Sigmoid colon (tissue), 7 donors: ENCODE measurements around the gene PRR27. TPM values are rescaled to one million over a fixed set of nuclear protein-coding genes. Genes with fewer than 3 reads are reported as not detected.

Source experiments
- DNase-seq: peaks from one replicate; pipeline ENCODE4 v3.0.0-alpha.2; 2019
- H3K27ac ChIP-seq, 4 donors: fragments of 200-600 bp; sonication (generic); one replicate each; pipeline ENCODE4 v1.5.1; 2016 to 2019; ENCODE audit warnings: mild to moderate bottlenecking in 1 of 4
- H3K27me3 ChIP-seq, 3 donors: fragments of 200-600 bp; sonication (generic); one replicate each; pipeline ENCODE4 v1.5.1; 2019; ENCODE audit warnings: mild to moderate bottlenecking in 1 of 3
- H3K36me3 ChIP-seq, 4 donors: fragments of 200-600 bp; sonication (generic); one replicate each; pipeline ENCODE4 v1.5.1; 2016 to 2019
- H3K4me1 ChIP-seq, 4 donors: fragments of 200-600 bp; sonication (generic); one replicate each; pipeline ENCODE4 v1.5.1; 2017 to 2019
- H3K4me3 ChIP-seq, 4 donors: fragments of 200-600 bp; sonication (generic); one replicate each; pipeline ENCODE4 v1.5.1; 2017 to 2019; ENCODE audit warnings: mild to moderate bottlenecking in 2 of 4, moderate library complexity in 1 of 4
- H3K9me3 ChIP-seq, 4 donors: fragments of 200-600 bp in 3 of 4; sonication (generic) in 3 of 4; one replicate each; pipeline versions ENCODE4 v1.5.1 to v1.6.1; 2013 to 2019
- EP300 ChIP-seq, 4 donors: sonication (generic); formaldehyde crosslinking; IDR thresholded peaks; one replicate each; pipeline ENCODE4 v1.6.1; 2017; ENCODE audit warnings: antibody characterized with exemption in 4 of 4
- POLR2A ChIP-seq, 2 donors: fragments of 450-650 bp; IDR thresholded peaks; one replicate each; pipeline ENCODE4 v1.6.1; 2016; ENCODE audit warnings: antibody characterized with exemption in 2 of 2, mild to moderate bottlenecking in 2 of 2, moderate library complexity in 2 of 2
- POLR2AphosphoS5 ChIP-seq, 4 donors: sonication (generic); formaldehyde crosslinking; IDR thresholded peaks; one replicate each; pipeline ENCODE4 v1.6.1; 2017; ENCODE audit warnings: antibody characterized with exemption in 4 of 4
- WGBS, 2 donors: extraction: QIAGEN DNeasy Blood & Tissue Kit; methylation state at CpG; one replicate each; pipeline ENCODE4 v1.1.7; 2013; 5-methylcytosine and 5-hydroxymethylcytosine counted together
- intact Hi-C: fragments of 100-400 bp; cut with DNase I; formaldehyde crosslinking; loops from one replicate; pipeline ENCODE4 v1.15.1; 2023
- polyA plus RNA-seq, 3 donors: library from polyadenylated mRNA; stranded (reverse); fragments of 200-250 nt; gene quantifications; one replicate each; pipeline ENCODE4 v1.2.3, GENCODE V29; 2013
- total RNA-seq, 4 donors: library from RNA; depleted of rRNA; stranded (reverse); fragments of >200 nt; gene quantifications; one replicate each; pipeline ENCODE4 v1.1.0, GENCODE V29; 2016
- TF ChIP-seq, protein P1 (sequence below), 4 experiments: fragments of 450-650 bp in 3 of 4; fragments of 200-600 bp in 1 of 4; IDR thresholded peaks; one replicate each; pipeline ENCODE4 v1.5.1; 2016 to 2019; ENCODE audit warnings: antibody characterized with exemption in 4 of 4, mild to moderate bottlenecking in 3 of 4, moderate library complexity in 2 of 4
- donor health status: healthy with polysubstance abuse.
- donor health status: Bipolar disorder and iron deficiency.
- donor health status: healthy.

PRR27 gene
- total RNA-seq (not detected), polyA plus RNA-seq (under 1 TPM in 1 of 3 donors, not detected in 2; 0.03 TPM)

DNA sequence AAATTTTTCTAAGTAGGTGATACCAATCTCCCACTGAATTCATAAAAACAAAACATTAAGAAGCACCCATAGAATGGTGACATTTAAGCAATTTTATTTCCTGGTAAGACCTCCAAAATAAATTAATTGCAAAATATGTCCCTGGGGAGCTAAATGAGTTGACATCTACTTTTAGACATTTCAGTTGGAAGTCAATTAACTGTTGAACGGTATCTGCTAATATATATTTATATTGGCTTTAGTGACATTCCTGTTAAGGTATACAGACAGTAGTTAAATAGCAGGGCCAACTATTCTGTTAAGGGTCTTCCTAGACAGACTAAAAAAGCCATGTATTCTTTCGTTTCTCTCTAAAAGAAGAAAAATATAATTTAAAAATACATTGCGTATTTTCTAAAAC is at the start of gene PRR27:
Gene PRR27, plus strand, starts transcription at position 301 of the 400 bp plus-strand sequence. CDS start 139 bp downstream, outside the sequence.
- Histone ChIP-seq H3K27me3 (no peaks in the 10 kb centered on the region), H3K4me1 (no peaks in the 10 kb centered on the region), H3K9me3 (no peaks in the 10 kb centered on the region), H3K4me3 (no peak within 1 kb of the TSS), H3K27ac (no peak within 1 kb of the TSS), H3K36me3 (no peaks in the 10 kb centered on the region)
- intact Hi-C loops, result no loop called here
- WGBS, 2 donors, result 90 to 93% methylated on average over 3 of the region's 3 CpGs
- TF ChIP-seq EP300 (IDR thresholded peaks at IDR 0.05) (no peak), POLR2AphosphoS5 (IDR thresholded peaks at IDR 0.05) (no peak), POLR2A (IDR thresholded peaks at IDR 0.05) (no peak)
- TF ChIP-seq, protein P1, sequence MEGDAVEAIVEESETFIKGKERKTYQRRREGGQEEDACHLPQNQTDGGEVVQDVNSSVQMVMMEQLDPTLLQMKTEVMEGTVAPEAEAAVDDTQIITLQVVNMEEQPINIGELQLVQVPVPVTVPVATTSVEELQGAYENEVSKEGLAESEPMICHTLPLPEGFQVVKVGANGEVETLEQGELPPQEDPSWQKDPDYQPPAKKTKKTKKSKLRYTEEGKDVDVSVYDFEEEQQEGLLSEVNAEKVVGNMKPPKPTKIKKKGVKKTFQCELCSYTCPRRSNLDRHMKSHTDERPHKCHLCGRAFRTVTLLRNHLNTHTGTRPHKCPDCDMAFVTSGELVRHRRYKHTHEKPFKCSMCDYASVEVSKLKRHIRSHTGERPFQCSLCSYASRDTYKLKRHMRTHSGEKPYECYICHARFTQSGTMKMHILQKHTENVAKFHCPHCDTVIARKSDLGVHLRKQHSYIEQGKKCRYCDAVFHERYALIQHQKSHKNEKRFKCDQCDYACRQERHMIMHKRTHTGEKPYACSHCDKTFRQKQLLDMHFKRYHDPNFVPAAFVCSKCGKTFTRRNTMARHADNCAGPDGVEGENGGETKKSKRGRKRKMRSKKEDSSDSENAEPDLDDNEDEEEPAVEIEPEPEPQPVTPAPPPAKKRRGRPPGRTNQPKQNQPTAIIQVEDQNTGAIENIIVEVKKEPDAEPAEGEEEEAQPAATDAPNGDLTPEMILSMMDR (IDR thresholded peaks at IDR 0.05), result no peak
- DNase-seq, result no peak

DNA sequence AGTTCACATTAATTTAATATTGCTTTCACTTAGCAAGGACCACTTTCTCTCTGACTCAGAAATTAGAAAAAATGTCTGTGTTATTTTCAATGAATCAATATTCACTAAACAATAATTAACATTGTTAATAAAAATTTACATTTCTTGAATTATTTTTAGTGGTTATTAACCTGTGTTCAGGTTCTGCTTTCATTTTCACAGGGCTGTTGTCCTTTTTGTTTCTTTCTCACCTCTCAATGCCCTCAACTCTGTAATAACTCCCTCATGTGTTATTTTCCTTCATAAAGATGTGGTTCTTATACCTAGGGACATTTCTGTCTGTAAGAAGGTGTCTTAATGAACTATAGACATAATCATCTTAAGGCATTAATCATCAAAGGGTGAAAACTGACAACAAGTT is 43.1 kb upstream of the PRR27 start:
- no peaks in the 10 kb centered on the region for H3K9me3 ChIP-seq
- no peaks in the 10 kb centered on the region for H3K27me3 ChIP-seq
- no peaks in the 10 kb centered on the region for H3K4me1 ChIP-seq
- no peaks in the 10 kb centered on the region for H3K36me3 ChIP-seq
- DNase-seq, result no peak
- TF ChIP-seq, protein P1 (IDR thresholded peaks at IDR 0.05), result no peak
- no peak for TF ChIP-seq POLR2A (IDR thresholded peaks at IDR 0.05)
- intact Hi-C loops, result no loop called here
- no peak overlapping the region for H3K27ac ChIP-seq
- H3K4me3 ChIP-seq, result no peak overlapping the region

DNA sequence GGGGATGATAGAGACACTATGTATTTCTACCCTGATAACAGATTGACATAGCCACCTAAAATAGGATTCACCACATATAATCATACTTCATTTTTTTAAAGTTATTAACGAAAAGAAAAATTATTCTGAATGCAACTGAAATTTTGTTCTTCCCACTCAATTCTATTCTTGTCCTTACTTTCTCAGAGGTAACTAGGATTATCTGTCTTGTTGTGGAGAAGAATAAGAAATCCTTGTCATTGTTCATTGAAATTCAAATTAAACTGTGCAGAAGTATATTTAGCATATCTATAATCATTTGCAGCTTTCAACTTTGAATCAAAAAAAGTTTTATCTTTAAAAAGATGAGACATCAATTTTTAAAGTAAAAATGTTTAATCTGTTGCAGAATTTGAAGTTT is 40.4 kb upstream of the PRR27 start:
- H3K4me3 ChIP-seq, result no peak overlapping the region
- intact Hi-C loops, result no loop called here
- DNase-seq, result no peak
- no peaks in the 10 kb centered on the region for H3K36me3 ChIP-seq
- WGBS, 2 donors, result 90 to 91% methylated on average over 1 of the region's 1 CpG
- H3K27ac ChIP-seq, result no peak overlapping the region
- TF ChIP-seq, protein P1 (IDR thresholded peaks at IDR 0.05), result no peak
- TF ChIP-seq POLR2A (IDR thresholded peaks at IDR 0.05) (no peak), POLR2AphosphoS5 (IDR thresholded peaks at IDR 0.05) (no peak), EP300 (IDR thresholded peaks at IDR 0.05) (no peak)
- H3K27me3 ChIP-seq, result no peaks in the 10 kb centered on the region
- H3K9me3 ChIP-seq, result no peaks in the 10 kb centered on the region
- H3K4me1 ChIP-seq, result no peaks in the 10 kb centered on the region

DNA sequence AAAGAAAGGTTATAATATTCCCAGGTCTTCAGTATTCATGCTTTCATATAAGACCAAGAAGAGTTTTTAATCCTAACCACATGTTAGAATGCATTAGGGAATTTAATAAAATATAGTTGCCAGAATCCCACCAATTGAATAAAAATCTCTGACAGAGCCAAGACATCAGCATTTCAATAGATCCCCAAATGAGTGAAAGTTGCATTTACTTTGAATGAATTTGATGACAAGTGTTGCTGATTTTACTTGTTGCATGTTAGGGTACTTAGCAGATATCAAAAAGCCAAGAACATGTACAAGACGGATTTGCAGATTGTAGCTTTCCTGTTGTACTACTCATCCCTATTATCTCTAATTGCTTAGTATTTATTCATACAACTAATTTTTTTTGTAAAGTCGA is 39.9 kb upstream of the PRR27 start:
- WGBS, 2 donors, result 75 to 81% methylated on average over 2 of the region's 2 CpGs
- H3K4me3 ChIP-seq, result no peak overlapping the region
- H3K9me3 ChIP-seq, result no peaks in the 10 kb centered on the region
- no peaks in the 10 kb centered on the region for H3K36me3 ChIP-seq
- intact Hi-C loops, result no loop called here
- H3K27me3 ChIP-seq, result no peaks in the 10 kb centered on the region
- H3K27ac ChIP-seq, result no peak overlapping the region
- H3K4me1 ChIP-seq, result no peaks in the 10 kb centered on the region
- no peak for TF ChIP-seq POLR2A (IDR thresholded peaks at IDR 0.05)
- TF ChIP-seq, protein P1 (IDR thresholded peaks at IDR 0.05), result no peak
- no peak for TF ChIP-seq POLR2AphosphoS5 (IDR thresholded peaks at IDR 0.05)
- TF ChIP-seq EP300 (IDR thresholded peaks at IDR 0.05), result no peak
- no peak for DNase-seq

DNA sequence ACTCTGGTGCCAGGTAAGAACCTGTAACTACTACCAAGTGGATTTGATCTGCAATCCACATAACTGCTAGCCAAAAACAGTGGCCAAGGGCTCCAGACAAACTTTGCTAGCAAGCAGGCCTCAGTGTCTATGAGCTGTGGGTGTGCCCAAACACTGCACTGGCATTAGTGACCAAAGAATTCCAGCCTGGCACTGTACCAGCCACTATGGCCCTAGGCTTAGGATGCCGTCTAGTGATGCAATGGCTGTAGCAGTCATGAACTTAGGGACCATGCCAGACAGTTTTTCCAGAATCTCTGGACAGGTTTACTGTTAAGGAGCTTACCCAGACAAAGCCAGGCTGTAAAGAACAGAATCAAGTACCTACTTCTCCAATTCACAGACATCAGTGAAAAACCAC is 33.7 kb upstream of the PRR27 start:
- TF ChIP-seq POLR2AphosphoS5 (IDR thresholded peaks at IDR 0.05), result no peak
- TF ChIP-seq, protein P1 (IDR thresholded peaks at IDR 0.05), result no peak
- TF ChIP-seq POLR2A (IDR thresholded peaks at IDR 0.05), result no peak
- no peak for TF ChIP-seq EP300 (IDR thresholded peaks at IDR 0.05)
- intact Hi-C loops, result no loop called here

More for the DNA sequence above, 33.7 kb upstream of the PRR27 start:
- Histone ChIP-seq H3K4me1 (no peaks in the 10 kb centered on the region), H3K4me3 (no peak overlapping the region), H3K36me3 (no peaks in the 10 kb centered on the region), H3K27ac (no peak overlapping the region), H3K27me3 (no peaks in the 10 kb centered on the region), H3K9me3 (peaks cover 0 to 3% (median 0%) of the 10 kb centered on the region in 4 donors)
- 82 to 89% methylated on average over 1 of the region's 1 CpG for WGBS, 2 donors
- no peak for DNase-seq
